ENCODE results near the gene RPL13. TPM values are rescaled to one million over a fixed set of nuclear protein-coding genes. Genes with fewer than 3 reads are reported as not detected.

Gene RPL13
- total RNA-seq, 4 donors from 2014 or later = 1,597 to 3,276 (median 2,603) TPM

DNA sequence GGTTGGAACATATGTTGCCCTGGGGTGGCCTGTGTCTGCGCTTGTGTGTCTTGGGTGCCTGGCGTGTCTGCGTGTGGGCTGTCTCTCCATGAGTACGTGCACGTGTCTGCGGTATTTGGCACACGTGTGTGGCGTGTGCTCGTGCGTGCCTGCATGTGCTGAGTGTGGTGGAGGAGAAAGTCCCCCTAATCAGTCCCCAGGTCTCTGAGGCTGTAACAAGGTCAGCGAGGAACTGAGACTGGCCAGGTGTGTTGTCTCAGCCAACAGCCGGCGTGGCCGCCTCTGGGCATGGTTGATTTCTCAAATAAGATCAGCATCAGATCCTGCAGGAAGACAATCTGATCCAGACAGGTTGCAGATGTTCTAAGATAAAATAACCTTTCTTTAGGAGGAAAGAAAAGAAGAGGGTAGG, 11.6 kb downstream of the RPL13 start:
- Histone ChIP-seq H3K27ac (no peak overlapping the region), H3K4me3 (no peak overlapping the region), H3K9me3 (no peaks in the 10 kb centered on the region), H3K4me1 (peaks cover 0 to 29% (median 14%) of the 10 kb centered on the region in 4 donors), H3K27me3 (peaks cover 0 to 5% of the 10 kb centered on the region in 2 donors), H3K36me3 (no peaks in the 10 kb centered on the region)
- TF ChIP-seq, protein P1, sequence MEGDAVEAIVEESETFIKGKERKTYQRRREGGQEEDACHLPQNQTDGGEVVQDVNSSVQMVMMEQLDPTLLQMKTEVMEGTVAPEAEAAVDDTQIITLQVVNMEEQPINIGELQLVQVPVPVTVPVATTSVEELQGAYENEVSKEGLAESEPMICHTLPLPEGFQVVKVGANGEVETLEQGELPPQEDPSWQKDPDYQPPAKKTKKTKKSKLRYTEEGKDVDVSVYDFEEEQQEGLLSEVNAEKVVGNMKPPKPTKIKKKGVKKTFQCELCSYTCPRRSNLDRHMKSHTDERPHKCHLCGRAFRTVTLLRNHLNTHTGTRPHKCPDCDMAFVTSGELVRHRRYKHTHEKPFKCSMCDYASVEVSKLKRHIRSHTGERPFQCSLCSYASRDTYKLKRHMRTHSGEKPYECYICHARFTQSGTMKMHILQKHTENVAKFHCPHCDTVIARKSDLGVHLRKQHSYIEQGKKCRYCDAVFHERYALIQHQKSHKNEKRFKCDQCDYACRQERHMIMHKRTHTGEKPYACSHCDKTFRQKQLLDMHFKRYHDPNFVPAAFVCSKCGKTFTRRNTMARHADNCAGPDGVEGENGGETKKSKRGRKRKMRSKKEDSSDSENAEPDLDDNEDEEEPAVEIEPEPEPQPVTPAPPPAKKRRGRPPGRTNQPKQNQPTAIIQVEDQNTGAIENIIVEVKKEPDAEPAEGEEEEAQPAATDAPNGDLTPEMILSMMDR (IDR thresholded peaks at IDR 0.05) = no peak
- TF ChIP-seq POLR2A (IDR thresholded peaks at IDR 0.05) = no peak
- DNase-seq = no peak

DNA sequence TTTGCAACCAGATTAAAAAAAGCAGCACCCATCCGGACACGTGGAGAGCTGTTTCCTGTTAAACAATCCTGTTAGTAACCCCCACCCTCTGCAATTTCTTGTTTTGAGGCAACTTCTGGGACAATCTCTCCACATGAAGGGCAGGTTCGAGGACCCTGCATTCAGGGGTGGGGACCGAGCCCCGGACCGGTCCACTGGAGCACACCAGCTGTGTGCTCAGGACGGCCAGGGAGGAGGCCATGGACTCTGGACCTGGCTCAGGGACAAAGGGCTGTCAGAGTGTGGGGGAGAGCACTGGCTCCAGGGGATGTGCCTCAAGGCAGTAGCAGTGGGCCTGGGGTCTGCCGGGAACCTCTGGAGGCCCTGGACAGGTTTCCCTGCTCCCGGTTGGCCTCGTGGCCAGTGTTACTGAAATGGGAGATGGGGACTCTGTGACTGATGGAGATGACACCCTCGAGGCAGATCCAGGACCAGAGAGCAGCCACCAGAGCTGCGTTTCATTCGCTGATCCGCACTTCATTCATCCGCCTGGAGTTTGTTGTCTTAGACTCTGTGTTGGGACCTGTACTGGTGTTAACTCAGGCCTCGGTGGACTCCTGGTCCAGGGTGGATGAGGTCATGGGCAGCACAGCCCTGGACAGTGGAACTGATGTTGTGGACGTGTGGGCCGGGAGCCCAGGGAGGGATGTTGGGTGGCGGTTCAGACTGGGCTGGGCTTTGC, 12.2 kb downstream of the RPL13 start:
- H3K9me3 ChIP-seq = no peaks in the 10 kb centered on the region
- H3K4me3 ChIP-seq = no peak overlapping the region
- H3K36me3 ChIP-seq = no peaks in the 10 kb centered on the region
- TF ChIP-seq POLR2A (IDR thresholded peaks at IDR 0.05) = no peak
- TF ChIP-seq, protein P1 (IDR thresholded peaks at IDR 0.05) = no peak
- peak in 2 of 3 donors; percentile 66 to 77 for DNase-seq
- H3K27ac ChIP-seq = no peak overlapping the region
- H3K27me3 ChIP-seq = peaks cover 0 to 5% of the 10 kb centered on the region in 2 donors
- H3K4me1 ChIP-seq = peaks cover 0 to 29% (median 14%) of the 10 kb centered on the region in 4 donors

DNA sequence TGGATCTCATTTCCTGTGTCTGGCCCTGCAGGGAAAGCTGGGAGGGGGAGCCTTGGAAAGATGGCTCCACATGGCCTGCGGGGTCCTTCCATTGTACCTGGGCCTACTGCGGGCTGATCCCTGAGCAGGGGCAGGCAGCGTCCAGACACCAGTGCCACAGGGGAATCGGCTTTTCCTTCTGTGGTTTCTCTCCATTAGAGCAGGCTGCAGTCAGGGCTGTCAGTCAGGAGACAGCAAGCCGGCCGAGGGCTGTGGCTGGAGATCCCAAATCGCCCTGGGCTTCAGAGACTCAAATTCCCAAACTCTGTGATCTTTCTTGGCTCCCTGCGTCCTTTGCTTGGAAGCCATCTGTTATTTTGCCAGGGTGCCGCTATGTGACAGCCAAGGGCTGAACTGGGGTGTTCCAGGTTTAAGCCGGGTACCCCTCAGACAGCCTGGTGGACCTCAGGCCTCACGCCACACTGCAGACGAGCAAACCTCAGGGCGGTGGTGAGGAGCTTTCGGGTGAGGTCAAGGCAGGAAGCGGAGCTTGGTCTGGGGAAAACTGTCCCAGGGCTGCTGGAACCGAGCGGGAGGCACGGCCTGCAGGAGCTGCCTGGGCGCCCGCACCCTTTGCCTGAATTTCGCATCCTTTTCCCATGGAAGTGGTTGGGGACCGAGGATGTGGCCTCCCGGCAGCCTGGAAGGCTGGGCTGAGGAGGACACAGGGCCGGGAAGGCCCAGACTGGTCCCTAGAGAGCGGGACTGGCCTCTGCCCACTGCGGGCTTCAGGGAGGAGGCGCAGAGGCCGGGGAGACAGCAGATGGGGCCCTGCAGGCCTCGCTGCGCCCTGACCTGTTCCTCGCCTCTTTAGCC, 13.6 kb downstream of the RPL13 start:
- Histone ChIP-seq H3K4me3 (peak overlapping the region in 3 of 4 donors; percentile 38 to 46 (median 44)), H3K9me3 (no peaks in the 10 kb centered on the region), H3K4me1 (peaks cover 0 to 29% (median 14%) of the 10 kb centered on the region in 4 donors), H3K27me3 (peaks cover 0 to 5% of the 10 kb centered on the region in 2 donors), H3K36me3 (no peaks in the 10 kb centered on the region), H3K27ac (no peak overlapping the region)
- no peak for DNase-seq
- no peak for TF ChIP-seq POLR2A (IDR thresholded peaks at IDR 0.05)
- TF ChIP-seq, protein P1 (IDR thresholded peaks at IDR 0.05) = no peak

DNA sequence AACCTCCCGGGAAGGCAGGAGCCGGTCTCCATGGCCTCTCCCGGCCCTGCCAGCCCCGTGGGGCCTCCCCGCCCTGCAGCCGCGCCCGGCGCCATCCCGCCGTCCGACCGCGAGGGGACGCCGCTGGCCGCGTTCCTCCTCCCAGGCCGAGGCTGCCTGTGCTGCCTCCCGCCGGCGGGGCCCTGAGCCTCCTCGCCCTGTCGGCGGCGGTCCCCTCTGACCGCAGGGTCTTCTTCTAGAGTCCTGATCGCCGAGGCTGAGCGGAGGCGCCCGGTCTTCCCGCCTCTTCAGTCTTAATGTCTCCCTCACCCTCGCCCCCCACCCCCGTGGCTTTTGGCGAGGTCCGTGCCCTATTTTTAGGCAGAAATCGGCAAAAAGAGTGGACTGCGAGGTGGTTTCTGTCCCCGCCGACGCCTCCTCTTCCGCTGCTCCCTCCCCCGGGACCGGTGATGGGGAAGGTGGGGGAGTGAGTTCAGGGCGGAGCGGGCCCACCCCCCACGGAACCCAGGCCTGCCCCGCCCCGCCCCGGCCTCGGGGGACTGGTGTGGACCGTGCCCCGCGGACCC, 14.3 kb downstream of the RPL13 start:
- Histone ChIP-seq H3K27me3 (peaks cover 0 to 5% of the 10 kb centered on the region in 2 donors), H3K27ac (peak overlapping the region in 1 of 4 donors; percentile 7), H3K36me3 (no peaks in the 10 kb centered on the region), H3K4me3 (peak overlapping the region; percentile 16 to 46 (median 41)), H3K4me1 (peaks cover 0 to 29% (median 14%) of the 10 kb centered on the region in 4 donors), H3K9me3 (no peaks in the 10 kb centered on the region)
- TF ChIP-seq POLR2A (IDR thresholded peaks at IDR 0.05) = no peak
- TF ChIP-seq, protein P1 (IDR thresholded peaks at IDR 0.05) = peak; percentile 28 to 96 (median 81)
- peak in 2 of 3 donors; percentile 79 to 86 for DNase-seq

Measured in Peyer's patch (tissue), 4 donors.